G401.6 (cell line): ENCODE results near the gene CETN2.
"Not testable (repeated sequence)": the region's sequence is repeated elsewhere in the genome, so short reads cannot be mapped to it uniquely, and the experiment has no call there.

Experiments
- FAIRE-seq: peaks from 2 replicates; lab custom pipeline; 2012; peaks lifted over from hg19 to GRCh38; lab: Jason Lieb, UNC

Gene CETN2

DNA sequence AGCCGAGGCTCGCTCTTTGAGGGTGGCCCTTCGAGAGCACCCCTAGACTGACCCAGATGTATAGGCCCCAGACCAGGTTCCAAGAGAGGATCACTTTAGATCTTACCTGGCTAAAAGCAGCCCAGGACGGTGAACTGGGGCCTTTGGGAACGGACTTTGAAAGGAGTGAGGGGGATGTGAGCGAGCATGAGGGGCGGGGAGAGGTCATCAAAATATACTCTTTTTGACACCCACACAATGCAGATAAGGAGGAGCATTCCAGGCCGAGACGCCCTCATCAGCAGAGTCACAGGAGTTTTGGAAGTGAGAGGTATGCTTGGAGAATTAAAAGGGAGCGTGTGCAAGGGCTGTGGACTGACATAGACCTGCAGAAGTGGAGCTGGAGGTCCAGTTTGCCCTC lies 834 bp upstream of the CETN2 start:
- no peak for FAIRE-seq

DNA sequence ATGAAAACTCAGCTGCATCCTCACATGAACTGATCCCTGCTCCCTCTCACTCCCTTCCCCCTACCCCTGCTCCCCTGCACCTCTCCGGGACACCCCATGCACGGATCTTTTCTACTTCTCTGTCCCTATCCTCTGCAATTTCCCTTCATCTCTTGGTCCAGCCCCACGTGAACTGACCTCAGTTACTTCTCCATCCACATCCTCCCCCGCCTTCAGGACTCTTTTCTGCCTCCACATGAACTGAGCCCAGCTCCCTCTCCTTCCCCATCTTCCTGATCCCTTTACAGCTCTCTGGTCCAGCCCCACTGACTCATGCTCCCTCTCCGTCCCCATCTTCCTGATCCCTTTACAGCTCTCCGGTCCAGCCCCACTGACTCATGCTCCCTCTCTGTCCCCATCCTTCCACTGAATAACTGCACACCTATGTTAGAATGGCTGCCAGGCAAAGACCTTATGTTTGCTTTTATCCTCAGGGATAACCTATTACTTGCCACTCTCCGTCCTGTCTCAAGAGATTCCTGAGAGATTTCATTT lies 5.6 kb downstream of the CETN2 start:
- FAIRE-seq: no peak

DNA sequence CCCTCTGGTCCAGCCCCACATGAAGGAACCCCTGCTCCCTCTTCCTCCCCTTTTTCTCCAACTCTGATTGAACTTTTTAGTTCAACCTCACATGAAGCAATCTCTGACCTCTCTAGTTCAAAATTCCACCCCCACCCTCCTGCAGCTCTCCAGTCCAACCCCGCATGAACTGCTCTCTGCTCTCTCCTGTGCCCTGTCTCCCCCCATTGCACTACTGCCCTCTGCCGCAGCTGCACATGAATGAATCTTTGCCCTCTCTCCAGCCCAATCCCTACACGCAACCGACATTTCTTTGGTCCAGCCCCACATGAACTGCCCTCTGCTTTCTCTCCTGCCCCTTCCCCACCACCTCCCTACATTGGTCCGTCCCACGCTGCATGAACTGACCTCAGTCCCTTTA lies 6.9 kb downstream of the CETN2 start:
- FAIRE-seq: no peak

DNA sequence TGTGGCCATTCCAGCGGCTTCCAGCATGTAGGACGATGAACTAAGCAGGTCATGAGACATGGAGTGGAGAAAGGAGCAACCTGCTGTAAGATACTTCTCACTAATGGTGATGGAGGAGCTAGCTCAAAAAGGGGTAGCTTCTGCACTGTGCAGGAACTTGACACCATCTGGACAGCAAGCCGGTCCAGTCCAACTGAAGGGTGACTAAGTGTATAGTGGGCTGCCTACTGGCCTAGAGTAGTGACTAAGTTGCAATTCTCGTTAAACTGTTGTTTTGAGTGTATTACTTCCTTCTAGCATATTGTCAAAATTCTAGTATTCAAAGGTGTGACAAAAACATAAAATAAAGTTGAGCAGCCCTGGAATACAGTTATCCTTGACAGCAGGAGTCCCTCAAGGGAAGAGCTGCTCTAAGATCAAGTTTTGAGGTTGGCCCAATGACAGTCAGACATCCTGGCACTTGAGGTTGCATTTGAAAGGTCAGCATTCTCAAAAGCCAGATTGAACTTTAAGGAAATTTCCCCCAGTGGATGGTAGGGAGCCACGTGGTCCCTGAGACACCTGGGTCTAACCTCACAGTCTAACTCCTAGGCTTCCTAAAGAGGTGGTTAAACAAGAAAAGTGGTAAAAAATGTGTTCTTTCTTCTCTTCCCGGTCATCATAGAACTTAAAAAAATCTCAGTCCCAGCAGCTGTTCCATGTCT lies 8.0 kb downstream of the CETN2 start:
- FAIRE-seq: no peak

DNA sequence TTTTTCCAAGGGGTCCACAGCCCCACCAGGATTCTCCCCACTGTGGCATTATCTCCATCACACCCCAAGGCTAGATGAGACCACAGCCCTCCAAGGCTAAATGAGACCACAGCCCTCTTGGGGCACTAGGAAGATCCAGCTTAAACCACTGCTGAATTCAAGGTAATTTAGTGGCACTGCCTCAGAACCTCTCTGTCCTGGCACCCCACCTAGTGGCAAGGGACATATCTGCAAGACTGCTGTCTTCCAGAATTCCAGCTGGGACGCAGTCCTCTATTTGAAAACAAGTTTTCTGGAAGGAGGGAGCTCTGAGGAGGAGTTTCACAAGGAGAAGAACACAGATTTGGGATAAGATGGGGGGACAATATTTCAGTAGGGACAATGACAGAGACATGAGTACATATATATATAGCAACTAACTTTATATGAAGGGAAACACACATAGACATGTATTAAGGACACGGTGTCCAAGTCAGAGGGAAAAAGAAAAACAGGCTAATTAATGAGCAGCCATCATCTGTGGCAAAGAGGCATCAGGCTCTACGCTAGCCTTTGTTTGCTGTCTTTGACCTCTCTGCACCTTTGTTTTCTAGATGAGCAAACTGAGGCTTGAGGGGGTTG lies 9.3 kb downstream of the CETN2 start:
- no peak for FAIRE-seq

DNA sequence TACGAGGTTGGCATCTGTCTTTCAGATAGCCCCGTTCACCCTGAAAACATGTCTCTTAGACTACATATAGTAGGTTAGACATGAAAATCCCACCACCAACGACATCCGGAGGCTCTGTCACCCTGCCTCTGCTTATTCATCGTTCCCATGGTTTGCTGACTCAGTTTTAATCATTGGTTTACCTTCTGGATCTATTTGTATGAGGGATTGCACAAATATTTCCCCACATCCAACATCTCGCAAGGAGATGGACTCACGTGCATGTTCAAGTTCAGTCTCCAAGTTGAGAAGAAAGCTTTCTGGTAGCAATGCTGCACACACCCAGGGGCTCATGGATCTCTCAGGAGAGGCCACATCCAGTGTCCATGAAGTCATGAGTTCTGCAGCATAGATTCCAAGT lies 10.8 kb downstream of the CETN2 start:
- no peak for FAIRE-seq

DNA sequence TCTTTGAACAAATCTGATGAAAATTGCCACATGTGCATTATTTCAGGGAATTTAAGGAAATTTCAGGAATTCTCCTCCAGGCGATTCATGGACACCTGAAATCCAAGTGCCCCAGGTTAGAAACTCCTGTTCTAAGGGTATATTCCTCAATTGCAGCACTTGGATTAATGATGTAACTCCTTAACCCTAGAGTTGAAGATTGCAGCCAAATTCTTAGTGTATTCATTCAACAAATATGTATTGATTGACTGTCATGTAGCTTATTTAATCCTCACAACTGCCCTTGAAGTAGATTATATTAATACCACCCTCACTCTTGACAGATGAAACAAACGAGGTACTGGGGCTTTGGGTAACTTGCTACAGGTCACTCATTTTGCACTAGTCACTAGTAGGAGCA lies 11.3 kb downstream of the CETN2 start:
- FAIRE-seq: no peak

DNA sequence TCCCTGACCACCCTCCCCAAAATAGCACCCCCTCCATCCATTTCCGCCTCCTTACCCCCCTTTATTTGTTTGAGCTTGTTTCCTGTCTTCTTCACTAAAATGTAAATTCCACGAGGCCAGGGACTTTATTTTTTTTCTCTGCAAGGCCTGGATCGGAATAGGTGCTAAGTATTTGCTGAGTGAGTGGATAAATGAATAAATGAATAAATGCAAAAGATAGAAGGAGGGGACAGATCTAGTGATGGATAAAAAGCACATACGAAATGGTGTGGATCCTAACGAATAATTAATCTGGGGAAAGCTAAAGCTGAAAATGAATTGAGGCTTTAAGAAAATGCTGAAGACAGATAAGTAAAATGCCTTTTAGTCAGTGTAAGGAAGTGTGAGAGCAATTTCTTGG lies 12.2 kb downstream of the CETN2 start:
- no peak for FAIRE-seq

DNA sequence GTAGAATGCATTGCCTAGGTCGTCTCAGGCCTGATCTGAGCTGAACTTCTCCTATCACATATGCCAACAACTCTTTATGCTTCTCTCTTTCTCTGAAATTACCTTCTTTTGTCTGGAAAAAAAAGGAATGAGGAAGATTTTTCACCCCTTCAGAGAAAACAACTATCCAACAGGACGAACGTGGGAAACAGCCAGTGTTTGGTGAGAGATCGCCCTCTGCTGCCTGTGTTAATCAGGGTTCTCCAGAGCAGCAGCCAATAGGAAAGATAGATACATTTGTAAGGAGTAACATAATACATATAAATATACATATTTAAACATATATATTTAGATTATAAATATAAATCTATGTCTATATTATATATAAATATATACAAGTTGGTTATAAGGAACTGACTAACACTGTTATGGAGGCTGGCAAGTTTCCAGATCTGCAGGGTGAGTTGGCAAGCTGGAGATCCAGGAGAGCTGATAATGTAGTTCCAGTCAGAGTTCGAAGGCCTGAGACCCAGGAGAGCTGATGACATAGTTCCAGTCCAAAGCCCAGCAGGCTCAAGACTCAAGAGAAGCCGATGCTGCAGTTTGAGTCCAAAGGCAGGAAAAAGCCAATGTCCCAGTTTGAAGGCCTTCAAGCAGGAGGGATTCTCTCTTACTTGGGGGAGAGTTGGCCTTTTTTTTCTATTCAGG lies 13.3 kb downstream of the CETN2 start:
- FAIRE-seq: peak; percentile 96

DNA sequence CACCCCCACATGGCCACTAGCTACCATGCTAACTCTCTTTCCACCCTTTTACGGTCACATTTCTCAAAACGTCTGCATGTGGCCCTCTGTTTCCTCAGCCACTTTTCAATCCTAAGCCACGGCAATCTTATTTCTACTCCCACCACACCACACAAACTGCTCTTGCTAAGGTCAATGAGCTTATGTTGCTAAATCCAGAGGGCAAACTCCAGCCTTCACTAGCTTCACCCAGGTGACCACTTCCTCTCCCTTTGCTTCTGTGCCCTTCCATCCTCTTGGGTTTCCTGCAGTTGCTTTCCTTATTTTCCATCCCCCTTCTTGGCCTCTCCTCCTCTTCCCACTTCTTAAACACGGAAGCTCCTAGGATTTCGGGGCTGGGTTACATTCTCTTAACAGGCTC lies 16.5 kb downstream of the CETN2 start:
- no peak for FAIRE-seq

DNA sequence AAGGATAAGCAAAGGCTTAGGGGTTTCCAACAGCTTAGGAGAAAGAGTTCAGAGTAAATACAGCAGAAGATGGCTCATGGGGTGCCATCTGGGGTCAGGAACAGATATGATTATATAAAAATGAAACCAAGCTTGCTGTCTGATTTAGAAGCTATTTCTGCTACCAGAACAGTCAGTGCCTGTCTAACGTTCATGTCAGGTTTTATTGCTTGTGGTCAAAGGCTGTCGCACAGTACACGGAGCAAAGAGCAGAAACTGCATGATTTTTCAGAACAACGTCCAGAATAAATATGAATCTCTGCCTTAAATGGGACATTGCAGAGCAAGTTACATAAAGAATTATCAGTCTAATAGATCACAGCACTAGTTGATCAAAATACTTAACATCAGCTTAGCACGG lies 17.4 kb downstream of the CETN2 start:
- no peak for FAIRE-seq

DNA sequence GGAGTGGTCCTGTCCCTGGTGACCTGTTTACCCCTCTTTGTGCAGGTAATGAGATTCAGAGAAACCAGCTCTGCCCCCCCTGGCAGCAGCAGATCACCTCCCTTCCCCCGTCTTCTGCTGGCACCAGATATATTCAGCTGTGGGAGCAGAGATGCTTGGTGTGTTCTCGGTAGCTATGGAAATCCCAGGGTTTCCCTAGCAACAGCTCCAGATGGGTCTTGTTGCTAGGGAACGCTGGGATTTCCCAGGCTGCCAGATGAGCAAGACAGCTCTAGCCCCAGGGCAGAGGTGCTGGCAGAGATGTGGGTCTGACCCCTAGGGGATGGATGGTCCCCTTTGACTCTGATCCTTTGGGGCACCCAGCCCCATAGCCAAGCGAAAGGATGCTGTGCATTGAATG lies 20.2 kb downstream of the CETN2 start:
- no peak for FAIRE-seq

DNA sequence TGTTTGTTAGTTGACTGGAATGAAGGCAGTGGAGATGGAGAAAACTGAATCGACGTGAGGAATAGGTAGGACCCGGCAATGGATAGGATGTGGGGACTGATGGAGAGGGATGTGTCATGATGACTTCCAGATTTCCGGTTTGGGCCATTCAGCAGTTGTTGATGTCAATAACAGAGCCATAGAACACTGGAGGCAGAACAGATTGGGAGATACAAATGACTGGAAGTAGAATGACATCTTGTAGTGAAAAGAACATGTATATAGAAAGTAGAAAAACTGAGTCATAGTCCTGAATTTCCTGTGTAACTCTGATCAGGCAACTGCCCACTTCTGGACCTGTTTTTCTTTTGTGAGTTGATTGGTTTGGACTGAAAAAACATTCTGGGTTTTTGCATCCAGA lies 24.5 kb downstream of the CETN2 start:
- FAIRE-seq: no peak

DNA sequence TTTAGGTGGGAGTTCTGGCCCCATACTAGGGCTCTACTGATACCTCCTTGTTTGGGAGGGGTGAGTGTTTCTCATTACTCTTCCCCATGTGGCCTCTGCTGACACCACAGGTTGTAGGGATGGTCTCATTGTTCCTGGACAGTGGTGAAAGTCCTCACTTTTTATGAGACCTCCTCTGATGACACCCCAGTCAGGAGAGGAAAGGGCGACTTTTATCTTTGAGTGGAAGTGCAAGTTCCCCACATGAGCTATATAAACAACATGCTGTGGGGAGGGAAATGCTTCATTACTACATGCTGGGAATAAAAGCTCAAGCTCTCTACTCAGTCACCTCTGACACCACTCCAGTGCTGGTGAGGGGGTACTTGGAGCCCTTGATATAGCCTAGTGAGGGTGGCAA lies 31.6 kb downstream of the CETN2 start:
- FAIRE-seq: no peak

DNA sequence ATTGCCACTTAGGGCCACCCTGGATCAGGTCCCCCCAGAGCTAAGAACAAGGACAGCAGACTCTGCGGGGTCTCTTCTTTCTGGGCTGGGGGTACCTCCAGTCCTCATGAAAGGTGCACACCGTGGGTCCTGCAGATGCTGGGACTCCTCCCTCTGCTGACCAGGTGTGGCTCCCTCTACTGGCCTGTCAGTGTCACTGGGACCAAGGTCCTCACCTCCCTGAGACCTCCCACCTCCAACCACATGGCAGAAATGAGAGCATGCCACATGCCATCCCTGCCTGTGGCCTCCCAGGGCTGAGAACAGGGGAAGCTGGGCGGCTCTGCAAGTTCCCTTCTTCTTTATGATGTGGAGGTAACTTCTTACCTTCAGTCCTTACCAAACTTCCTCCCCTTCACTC lies 43.5 kb downstream of the CETN2 start:
- not testable (repeated sequence) for FAIRE-seq
